SK-N-SH (cell line): ENCODE measurements around the gene SETD3. TPM values are rescaled to one million over a fixed set of nuclear protein-coding genes. Genes with fewer than 3 reads are reported as not detected.

Source experiments
- CTCF ChIA-PET: fragments of 300-600, 350-600 bp; formaldehyde crosslinking; extraction: SDS; loops from one replicate; lab custom pipeline; 2021; lab: Yijun Ruan, JAX
- POLR2A ChIA-PET: fragments of 350-600 bp; sonication (Branson Sonifier 250); formaldehyde crosslinking; extraction: SDS; loops from one replicate; lab custom pipeline; 2020; ENCODE audit warnings: antibody characterized with exemption, inconsistent platforms; lab: Yijun Ruan, JAX
- DNase-seq: peaks from one replicate; pipeline ENCODE4 v3.0.0; 2012
- H2AFZ ChIP-seq: fragments of 200-600 bp; sonication (generic); 2 replicates; pipeline ENCODE4 v1.8.1; 2016; ENCODE audit warnings: antibody characterized with exemption, mild to moderate bottlenecking, low read depth
- H3F3A ChIP-seq: fragments of 200-600 bp; sonication (generic); replicated peaks from 2 replicates; pipeline ENCODE3; 2016; ENCODE audit warnings: antibody characterized with exemption, mild to moderate bottlenecking; ENCODE audit not compliant: insufficient read depth
- H3K27ac ChIP-seq, 2 experiments: fragments of 200-500 bp in 1 of 2; fragments of 200-600 bp in 1 of 2; sonication (Bioruptor generic) in 1 of 2; sonication (generic), shearing (Covaris generic) in 1 of 2; 2 replicates each; pipeline versions ENCODE4 v1.5.1 to v1.6.1; 2014 to 2016; ENCODE audit warnings: low read depth in 2 of 2, inconsistent platforms in 1 of 2, low read length in 1 of 2, mild to moderate bottlenecking in 1 of 2, mixed read lengths in 1 of 2
- H3K27me3 ChIP-seq: fragments of 200-600 bp; sonication (generic), shearing (Covaris generic); 2 replicates; pipeline ENCODE4 v1.6.1; 2016; ENCODE audit warnings: mixed run types; ENCODE audit not compliant: insufficient read depth
- H3K36me3 ChIP-seq, 2 experiments: fragments of 200-500 bp in 1 of 2; fragments of 200-600 bp in 1 of 2; sonication (Bioruptor generic) in 1 of 2; sonication (generic) in 1 of 2; replicated peaks in 1 of 2; 2 replicates each; pipeline versions ENCODE3 to v1.5.1; 2014 to 2016; ENCODE audit warnings: low read length in 1 of 2, mild to moderate bottlenecking in 1 of 2; ENCODE audit not compliant: insufficient read depth in 2 of 2, control insufficient read depth in 1 of 2
- H3K4me1 ChIP-seq, 2 experiments: fragments of 200-500 bp in 1 of 2; fragments of 200-600 bp in 1 of 2; sonication (Bioruptor generic) in 1 of 2; sonication (generic), shearing (Covaris generic) in 1 of 2; 2 replicates each; pipeline versions ENCODE4 v1.5.1 to v1.6.1; 2014 to 2016; ENCODE audit warnings: low read depth in 1 of 2, low read length in 1 of 2, mixed run types in 1 of 2; ENCODE audit not compliant: insufficient read depth in 2 of 2, control insufficient read depth in 1 of 2
- H3K4me2 ChIP-seq: fragments of 200-600 bp; sonication (generic), shearing (Covaris generic); 2 replicates; pipeline ENCODE4 v1.6.1; 2017; ENCODE audit warnings: mixed run types
- H3K4me3 ChIP-seq, 2 experiments: fragments of 200-500 bp in 1 of 2; fragments of 200-600 bp in 1 of 2; sonication (Bioruptor generic) in 1 of 2; sonication (generic), shearing (Covaris generic) in 1 of 2; 2 replicates each; pipeline versions ENCODE4 v1.5.1 to v1.8.1; 2014 to 2016; ENCODE audit warnings: low read depth in 2 of 2, inconsistent platforms in 1 of 2, low read length in 1 of 2, mild to moderate bottlenecking in 1 of 2, mixed read lengths in 1 of 2, moderate library complexity in 1 of 2
- H3K79me2 ChIP-seq: fragments of 200-600 bp; sonication (generic); 2 replicates; pipeline ENCODE4 v1.8.1; 2017; ENCODE audit warnings: mild to moderate bottlenecking; ENCODE audit not compliant: insufficient read depth
- H3K9ac ChIP-seq: fragments of 200-600 bp; sonication (generic); 2 replicates; pipeline ENCODE4 v1.6.1; 2017; ENCODE audit warnings: mixed run types
- H3K9me2 ChIP-seq: fragments of 200-600 bp; sonication (generic); 2 replicates; pipeline ENCODE4 v1.6.1; 2017; ENCODE audit warnings: mixed run types
- H3K9me3 ChIP-seq: fragments of 200-600 bp; sonication (generic); 2 replicates; pipeline ENCODE4 v1.6.1; 2017; ENCODE audit warnings: mixed run types, mild to moderate bottlenecking, moderate library complexity
- H4K20me1 ChIP-seq: fragments of 200-600 bp; sonication (generic); 2 replicates; pipeline ENCODE4 v1.6.1; 2017; ENCODE audit warnings: mild to moderate bottlenecking, mixed run types; ENCODE audit not compliant: insufficient read depth
- CTCF ChIP-seq: fragments of 200-600 bp; sonication (generic); IDR thresholded peaks from 2 replicates; pipeline ENCODE4 v1.6.1; 2017; ENCODE audit warnings: antibody characterized with exemption, mild to moderate bottlenecking, moderate library complexity
- ELF1 ChIP-seq: IDR thresholded peaks from 2 replicates; pipeline ENCODE4 v1.4.0; 2012
- FOSL2 ChIP-seq: IDR thresholded peaks from 2 replicates; pipeline ENCODE4 v1.4.0; 2012; ENCODE audit warnings: low read depth, mild to moderate bottlenecking, moderate library complexity, borderline replicate concordance
- GABPA ChIP-seq: IDR thresholded peaks from 2 replicates; pipeline ENCODE4 v1.4.0; 2012; ENCODE audit warnings: low read depth, mild to moderate bottlenecking
- JUND ChIP-seq: IDR thresholded peaks from 2 replicates; pipeline ENCODE4 v1.4.0; 2012
- MAX ChIP-seq: IDR thresholded peaks from 2 replicates; pipeline ENCODE4 v1.4.0; 2012; ENCODE audit warnings: low read depth
- MXI1 ChIP-seq: IDR thresholded peaks from 2 replicates; pipeline ENCODE4 v1.6.1; 2012; ENCODE audit warnings: mild to moderate bottlenecking, low read depth, low read length, improper control_type of control experiment
- RAD21 ChIP-seq: IDR thresholded peaks from 2 replicates; pipeline ENCODE4 v1.6.1; 2012; ENCODE audit warnings: mild to moderate bottlenecking, low read length
- RCOR1 ChIP-seq: fragments of 150-350 bp; IDR thresholded peaks from 2 replicates; pipeline ENCODE4 v1.6.1; 2017; ENCODE audit warnings: antibody characterized with exemption, low read length
- REST ChIP-seq: IDR thresholded peaks from 2 replicates; pipeline ENCODE4 v1.6.1; 2012; ENCODE audit warnings: mild to moderate bottlenecking, low read depth, low read length, moderate library complexity
- RXRA ChIP-seq: IDR thresholded peaks from 2 replicates; pipeline ENCODE4 v1.4.0; 2012; ENCODE audit warnings: low read depth, mild to moderate bottlenecking, borderline replicate concordance
- SMC3 ChIP-seq: IDR thresholded peaks from 2 replicates; pipeline ENCODE4 v1.6.1; 2012; ENCODE audit warnings: low read depth, low read length, improper control_type of control experiment
- TCF12 ChIP-seq: IDR thresholded peaks from 2 replicates; pipeline ENCODE4 v1.4.0; 2012
- TEAD4 ChIP-seq: IDR thresholded peaks from 2 replicates; pipeline ENCODE4 v1.4.0; 2012; ENCODE audit warnings: mild to moderate bottlenecking, borderline replicate concordance; ENCODE audit not compliant: insufficient read depth
- USF1 ChIP-seq: IDR thresholded peaks from 2 replicates; pipeline ENCODE4 v1.4.0; 2012; ENCODE audit warnings: low read depth, borderline replicate concordance
- USF2 ChIP-seq: fragments of 150-350 bp; IDR thresholded peaks from 2 replicates; pipeline ENCODE4 v1.6.1; 2017; ENCODE audit warnings: antibody characterized with exemption, low read length, low read depth, borderline replicate concordance
- ZBTB33 ChIP-seq: IDR thresholded peaks from 2 replicates; pipeline ENCODE4 v1.4.0; 2012; ENCODE audit warnings: low read depth, borderline replicate concordance
- WGBS: methylation state at CpG from one replicate; pipeline ENCODE4 v1.1.6; 2017; ENCODE audit warnings: low lambda C conversion rate; 5-methylcytosine and 5-hydroxymethylcytosine counted together
- polyA plus RNA-seq, 3 experiments: library from polyadenylated mRNA; depleted of rRNA; stranded (reverse); fragments of >200 nt; gene quantifications; 2 replicates each; pipeline ENCODE4 v1.2.3, GENCODE V29; 2012

Gene SETD3
- polyA plus RNA-seq, 1 of the 3 experiments (the other 2 are of a cell fraction), result 19.1 TPM

- POLR2A ChIA-PET, result no interaction called here
- TF ChIP-seq CTCF (no peak), MAX (no peak), ELF1 (no peak), USF2 (no peak), RXRA (no peak), ZBTB33 (no peak)
- TF ChIP-seq, all 33 proteins: peak for 0
These were observed 105.7 kb downstream of the SETD3 start for GRCh38 chr14:99374964-99375363.

GRCh38 chr14:99363616-99364290, 116.9 kb downstream of the SETD3 start:
- no peaks in the 10 kb centered on the region for H3K79me2 ChIP-seq
- TF ChIP-seq ELF1 (no peak), TEAD4 (no peak), USF1 (no peak), MXI1 (no peak), TCF12 (no peak), SMC3 (no peak), RCOR1 (no peak), REST (no peak), GABPA (no peak), JUND (no peak), RAD21 (no peak), MAX (no peak), FOSL2 (no peak), RXRA (no peak)

More at GRCh38 chr14:99374964-99375363, 105.7 kb downstream of the SETD3 start:
- Histone ChIP-seq H3K4me2 (no peak overlapping the region), H3K36me3 (no peaks in the 10 kb centered on the region), H3K4me1 (no peaks in the 10 kb centered on the region), H4K20me1 (no peaks in the 10 kb centered on the region), H2AFZ (no peak overlapping the region), H3K27me3 (peaks cover 3% of the 10 kb centered on the region), H3K27ac (no peak overlapping the region), H3K9me2 (no peaks in the 10 kb centered on the region), H3K9ac (no peak overlapping the region), H3F3A (peaks cover 2% of the 10 kb centered on the region), H3K4me3 (no peak overlapping the region), H3K9me3 (no peaks in the 10 kb centered on the region), H3K79me2 (no peaks in the 10 kb centered on the region)
- CTCF ChIA-PET, result interaction anchor here (0.9 to 1.5 kb wide), 2 partner anchors 15 to 18 kb away, joined by 3 read pairs; no protein-coding TSS in a partner anchor
- WGBS, result 60% methylated on average over 6 of the region's 11 CpGs
- peak; percentile 1 for DNase-seq

More at GRCh38 chr14:99363616-99364290, 116.9 kb downstream of the SETD3 start:
- H3K9me2 ChIP-seq, result no peaks in the 10 kb centered on the region
- peaks cover 47% of the 10 kb centered on the region; the same call in 1 of the 2 replicates for H3K27me3 ChIP-seq
- DNase-seq, result no peak
- H3K27ac ChIP-seq, result no peak overlapping the region
- WGBS, result 25% methylated on average over 11 of the region's 16 CpGs
- no peaks in the 10 kb centered on the region for H3K9me3 ChIP-seq
- POLR2A ChIA-PET, result no interaction called here
- no peak overlapping the region for H3K9ac ChIP-seq
- H4K20me1 ChIP-seq, result no peaks in the 10 kb centered on the region
- H3F3A ChIP-seq, result no peaks in the 10 kb centered on the region
- H3K4me3 ChIP-seq, result no peak overlapping the region
- H3K4me1 ChIP-seq, result no peaks in the 10 kb centered on the region
- no peak overlapping the region for H3K4me2 ChIP-seq
- no peaks in the 10 kb centered on the region for H3K36me3 ChIP-seq
- CTCF ChIA-PET, result interaction anchor here (1.6 kb wide), 1 partner anchor 44 kb away, joined by 4 read pairs; no protein-coding TSS in a partner anchor
- H2AFZ ChIP-seq, result no peak overlapping the region
